IMR-90 (cell line): Measurements from ENCODE around the gene ARRDC1. TPM values are rescaled to one million over a fixed set of nuclear protein-coding genes. Genes with fewer than 3 reads are reported as not detected.

Source experiments
- ATAC-seq: fragments of 200-7000 bp; cut with Tn5 transposase; 2 replicates; pipeline ENCODE4 v1.9.1; 2020; ENCODE audit warnings: low read depth, mild to moderate bottlenecking, moderate library complexity
- BruUV-seq: library from RNA; stranded (reverse); fragments of 400-500 nt; replicated peaks from 2 replicates; lab custom pipeline; 2021; lab: Mats Ljungman, UMichigan
- CTCF ChIA-PET: fragments of 300-600 bp; formaldehyde crosslinking; extraction: SDS; loops from one replicate; lab custom pipeline; 2021; ENCODE audit warnings: antibody characterized with exemption; lab: Yijun Ruan, JAX
- POLR2A ChIA-PET: fragments of 300-600 bp; sonication (Branson Sonifier 250); formaldehyde crosslinking; loops from one replicate; lab custom pipeline; 2022; ENCODE audit warnings: antibody characterized with exemption; ENCODE audit not compliant: unreplicated experiment; lab: Charles Lee
- DNase-seq: peaks from one replicate; pipeline ENCODE4 v3.0.0; 2013
- H2AFZ ChIP-seq: replicated peaks from 2 replicates; pipeline ENCODE3; 2013; ENCODE audit warnings: low read length, mild to moderate bottlenecking; ENCODE audit not compliant: poor library complexity
- H2AK5ac ChIP-seq: 2 replicates; pipeline ENCODE4 v1.6.1; 2013; ENCODE audit warnings: low read depth, low read length, inconsistent platforms
- H2AK9ac ChIP-seq: replicated peaks from 2 replicates; pipeline ENCODE3; 2013; ENCODE audit warnings: mild to moderate bottlenecking, low read depth, low read length, moderate library complexity; ENCODE audit not compliant: poor library complexity
- H2BK120ac ChIP-seq: 2 replicates; pipeline ENCODE4 v1.6.1; 2013; ENCODE audit warnings: low read depth, low read length, inconsistent platforms
- H2BK15ac ChIP-seq: 3 replicates; pipeline ENCODE4 v1.6.1; 2013; ENCODE audit warnings: low read depth, low read length, inconsistent platforms
- H2BK20ac ChIP-seq: 2 replicates; pipeline ENCODE4 v1.6.1; 2013; ENCODE audit warnings: low read depth, mild to moderate bottlenecking, inconsistent platforms, low read length, moderate library complexity
- H2BK5ac ChIP-seq: 2 replicates; pipeline ENCODE4 v1.6.1; 2013; ENCODE audit warnings: mild to moderate bottlenecking, low read depth, low read length, inconsistent platforms; ENCODE audit not compliant: poor library complexity, severe bottlenecking
- H3K14ac ChIP-seq: replicated peaks from 2 replicates; pipeline ENCODE4 v1.6.1; 2013; ENCODE audit warnings: low read depth, low read length, inconsistent platforms
- H3K18ac ChIP-seq: 2 replicates; pipeline ENCODE4 v1.6.1; 2013; ENCODE audit warnings: low read depth, low read length, control low read depth
- H3K23ac ChIP-seq: 2 replicates; pipeline ENCODE4 v1.6.1; 2013; ENCODE audit warnings: low read depth, low read length, inconsistent platforms
- H3K27ac ChIP-seq: 2 replicates; pipeline ENCODE4 v1.5.1; 2013; ENCODE audit warnings: mild to moderate bottlenecking, control low read depth, low read length; ENCODE audit not compliant: insufficient read depth
- H3K27me3 ChIP-seq: 2 replicates; pipeline ENCODE4 v1.6.1; 2013; ENCODE audit warnings: low read length; ENCODE audit not compliant: control insufficient read depth, insufficient read depth
- H3K36me3 ChIP-seq: 2 replicates; pipeline ENCODE4 v1.6.1; 2013; ENCODE audit warnings: low read length, mixed read lengths; ENCODE audit not compliant: control insufficient read depth, insufficient read depth
- H3K4ac ChIP-seq: 2 replicates; pipeline ENCODE4 v1.6.1; 2013; ENCODE audit warnings: low read depth, low read length, inconsistent platforms
- H3K4me1 ChIP-seq: 2 replicates; pipeline ENCODE4 v1.6.1; 2013; ENCODE audit warnings: low read length, mixed read lengths; ENCODE audit not compliant: control insufficient read depth, insufficient read depth
- H3K4me2 ChIP-seq: 2 replicates; pipeline ENCODE4 v1.6.1; 2013; ENCODE audit warnings: low read depth, mild to moderate bottlenecking, control low read depth, low read length, moderate library complexity
- H3K4me3 ChIP-seq: 2 replicates; pipeline ENCODE4 v1.5.1; 2013; ENCODE audit warnings: low read depth, mild to moderate bottlenecking, control low read depth, low read length, moderate library complexity; ENCODE audit not compliant: insufficient read depth
- H3K56ac ChIP-seq: 2 replicates; pipeline ENCODE4 v1.6.1; 2013; ENCODE audit warnings: low read length, inconsistent platforms; ENCODE audit not compliant: insufficient read depth; ENCODE audit errors: extremely low read depth
- H3K79me1 ChIP-seq, 2 experiments: 2 replicates each; pipeline ENCODE4 v1.6.1; 2013; ENCODE audit warnings: low read length in 2 of 2, inconsistent platforms in 1 of 2, low read depth in 1 of 2
- H3K9ac ChIP-seq: 2 replicates; pipeline ENCODE4 v1.6.1; 2013; ENCODE audit warnings: low read depth, low read length, control low read depth
- H3K9me1 ChIP-seq: 2 replicates; pipeline ENCODE4 v1.6.1; 2013; ENCODE audit warnings: low read length, inconsistent platforms; ENCODE audit not compliant: insufficient read depth
- H3K9me3 ChIP-seq: 2 replicates; pipeline ENCODE4 v1.6.1; 2013; ENCODE audit warnings: low read length; ENCODE audit not compliant: control insufficient read depth, insufficient read depth
- H4K20me1 ChIP-seq: 2 replicates; pipeline ENCODE4 v1.6.1; 2013; ENCODE audit warnings: low read length, inconsistent platforms; ENCODE audit not compliant: insufficient read depth
- H4K5ac ChIP-seq: 2 replicates; pipeline ENCODE4 v1.6.1; 2013; ENCODE audit warnings: mild to moderate bottlenecking, low read depth, low read length, control low read depth
- H4K8ac ChIP-seq, 2 experiments: 2 replicates each; pipeline ENCODE4 v1.6.1; 2013; ENCODE audit warnings: low read depth in 2 of 2, low read length in 2 of 2, control low read depth in 1 of 2, inconsistent platforms in 1 of 2
- H4K91ac ChIP-seq: 2 replicates; pipeline ENCODE4 v1.6.1; 2013; ENCODE audit warnings: low read depth, low read length, inconsistent platforms; ENCODE audit not compliant: insufficient read depth
- CHD1 ChIP-seq: IDR thresholded peaks from 2 replicates; pipeline ENCODE4 v1.6.1; 2012; ENCODE audit warnings: low read depth, low read length, improper control_type of control experiment
- CTCF ChIP-seq: conservative IDR thresholded peaks from 2 replicates; pipeline ENCODE4 v1.5.1; 2012; ENCODE audit warnings: mild to moderate bottlenecking, low read depth, low read length, improper control_type of control experiment
- MAZ ChIP-seq: IDR thresholded peaks from 2 replicates; pipeline ENCODE4 v1.6.1; 2012; ENCODE audit warnings: low read depth, mild to moderate bottlenecking, low read length, improper control_type of control experiment, moderate library complexity, borderline replicate concordance
- MXI1 ChIP-seq: IDR thresholded peaks from 2 replicates; pipeline ENCODE4 v1.6.1; 2012; ENCODE audit warnings: low read depth, mild to moderate bottlenecking, low read length, moderate library complexity, borderline replicate concordance
- POLR2A ChIP-seq: IDR thresholded peaks from 2 replicates; pipeline ENCODE4 v1.6.1; 2012; ENCODE audit warnings: mild to moderate bottlenecking, low read depth, low read length
- RAD21 ChIP-seq: IDR thresholded peaks from 2 replicates; pipeline ENCODE4 v1.6.1; 2012; ENCODE audit warnings: low read length, improper control_type of control experiment
- RCOR1 ChIP-seq: IDR thresholded peaks from 2 replicates; pipeline ENCODE4 v1.6.1; 2012; ENCODE audit warnings: mild to moderate bottlenecking, low read length, improper control_type of control experiment; ENCODE audit not compliant: insufficient replicate concordance
- RFX5 ChIP-seq: IDR thresholded peaks from 2 replicates; pipeline ENCODE4 v1.8.0; 2012; ENCODE audit warnings: low read depth, mild to moderate bottlenecking, low read length, moderate library complexity
- SMC3 ChIP-seq: fragments of 150-350 bp; IDR thresholded peaks from 2 replicates; pipeline ENCODE4 v1.6.1; 2016; ENCODE audit warnings: low read depth, mild to moderate bottlenecking, antibody characterized with exemption, low read length, moderate library complexity
- WGBS, 2 experiments: methylation state at CpG; one replicate each; pipeline versions ENCODE4 v1.1.5 to v1.1.7; 2013; ENCODE audit warnings: missing lambda C conversion rate in 2 of 2; ENCODE audit not compliant: insufficient read length in 1 of 2; ENCODE audit errors: extremely low coverage in 2 of 2; 5-methylcytosine and 5-hydroxymethylcytosine counted together
- dilution Hi-C: fragments of 300-500 bp; cut with HindIII; formaldehyde crosslinking; loops from one replicate; pipeline ENCODE4 v1.14.3; 2018; ENCODE audit warnings: low sequenced_read_pairs; ENCODE audit not compliant: unreplicated experiment
- in situ Hi-C: fragments of 300-500 bp; cut with MboI; formaldehyde crosslinking; loops from 3 replicates; pipeline ENCODE4 v1.14.3; 2019; ENCODE audit warnings: low sequenced_read_pairs, inconsistent platforms, mixed read lengths
- intact Hi-C: fragments of 100-400 bp; cut with micrococcal nuclease; formaldehyde crosslinking; loops from 2 replicates; pipeline ENCODE4 v1.10.0; 2022
- polyA plus RNA-seq, 3 experiments: library from polyadenylated mRNA; depleted of rRNA; stranded (reverse); fragments of >200 nt; gene quantifications; 2 replicates each; pipeline ENCODE4 v1.2.3, GENCODE V29; 2012; ENCODE audit warnings: low replicate concordance in 1 of 3
- total RNA-seq: library from RNA; depleted of rRNA; stranded (reverse); fragments of >200 nt; gene quantifications from 2 replicates; pipeline ENCODE4 v1.2.3, GENCODE V29; 2012
- TF ChIP-seq, protein P1 (sequence below): fragments of 150-350 bp; IDR thresholded peaks from 2 replicates; pipeline ENCODE4 v1.6.1; 2017; ENCODE audit warnings: mild to moderate bottlenecking, antibody characterized with exemption, low read length, low read depth

ARRDC1 gene
- total and polyA plus RNA-seq, 2 of the 4 experiments (the other 2 are of a cell fraction) = 7.7 to 41.4 TPM

GRCh38 chr9:137618105-137619067, 12.9 kb downstream of the ARRDC1 start, which contains the start of gene EHMT1:
Gene EHMT1 (plus strand): TSS chr9:137619005. CDS start chr9:137619029, 24 bp downstream.
- WGBS, 2 experiments = 1% methylated on average over 20 of the region's 94 CpGs; no CpG with 5 or more reads in 1 of the 2 experiments
- peak within 1 kb of the TSS; percentile 93 for H3K4me3 ChIP-seq
- dilution Hi-C loops (no loop called here), intact Hi-C loops (no loop called here), in situ Hi-C loops (no loop called here)
- ChIA-PET POLR2A (no interaction called here), CTCF (no interaction called here)
- peak within 1 kb of the TSS; percentile 95 for H2BK5ac ChIP-seq
- peak within 1 kb of the TSS; percentile 100 for H3K9ac ChIP-seq
- H3K27me3 ChIP-seq = no peaks in the 10 kb centered on the region
- peak within 1 kb of the TSS; percentile 98 for H2AFZ ChIP-seq
- peak within 1 kb of the TSS; percentile 42 for H2AK5ac ChIP-seq
- BruUV-seq = no TSS peak
- peak within 1 kb of the TSS; percentile 98 to 99 for H4K8ac ChIP-seq
- peak within 1 kb of the TSS; percentile 99 for H2AK9ac ChIP-seq
- peak within 1 kb of the TSS; percentile 100 for H3K14ac ChIP-seq
- peak within 1 kb of the TSS; percentile 94 for H4K5ac ChIP-seq
- peak within 1 kb of the TSS; percentile 91; the same call in 1 of the 3 replicates for H2BK15ac ChIP-seq
- H3K4ac ChIP-seq = peak within 1 kb of the TSS; percentile 98
- H3K27ac ChIP-seq = peak within 1 kb of the TSS; percentile 98
- peak; percentile 95; the same call in 1 of the 2 replicates for TF ChIP-seq MAZ
- TF ChIP-seq POLR2A = peak; percentile 70
- TF ChIP-seq RAD21 = no peak
- peak; percentile 67; the same call in 1 of the 2 replicates for TF ChIP-seq MXI1
- no peak for TF ChIP-seq SMC3
- no peak for TF ChIP-seq RCOR1
- TF ChIP-seq RFX5 = no peak
- TF ChIP-seq CHD1 = no peak
- 0 out of 2 replicates have a peak, but pooled peaks have one; percentile 2 for TF ChIP-seq CTCF
- TF ChIP-seq, protein P1, sequence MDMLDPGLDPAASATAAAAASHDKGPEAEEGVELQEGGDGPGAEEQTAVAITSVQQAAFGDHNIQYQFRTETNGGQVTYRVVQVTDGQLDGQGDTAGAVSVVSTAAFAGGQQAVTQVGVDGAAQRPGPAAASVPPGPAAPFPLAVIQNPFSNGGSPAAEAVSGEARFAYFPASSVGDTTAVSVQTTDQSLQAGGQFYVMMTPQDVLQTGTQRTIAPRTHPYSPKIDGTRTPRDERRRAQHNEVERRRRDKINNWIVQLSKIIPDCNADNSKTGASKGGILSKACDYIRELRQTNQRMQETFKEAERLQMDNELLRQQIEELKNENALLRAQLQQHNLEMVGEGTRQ = 0 out of 2 replicates have a peak, but pooled peaks have one; percentile 0
- H3K4me1 ChIP-seq = peaks cover 11% of the 10 kb centered on the region
- H3K4me2 ChIP-seq = peak within 1 kb of the TSS; percentile 99
- peaks cover 19% of the 10 kb centered on the region for H3K9me1 ChIP-seq
- peak within 1 kb of the TSS; percentile 83; the same call in 1 of the 2 replicates for H2BK20ac ChIP-seq
- no peaks in the 10 kb centered on the region for H3K9me3 ChIP-seq
- H3K23ac ChIP-seq = peak within 1 kb of the TSS; percentile 99
- peak; percentile 90 for ATAC-seq
- peak within 1 kb of the TSS; percentile 90 for H2BK120ac ChIP-seq
- H3K18ac ChIP-seq = peak within 1 kb of the TSS; percentile 90
- H3K36me3 ChIP-seq = peaks cover 31% of the 10 kb centered on the region
- peaks cover 22 to 62% of the 10 kb centered on the region in 2 experiments for H3K79me1 ChIP-seq
- H4K20me1 ChIP-seq = peaks cover 45% of the 10 kb centered on the region
- peak; percentile 74 for DNase-seq
- H4K91ac ChIP-seq = peak within 1 kb of the TSS; percentile 96
- H3K56ac ChIP-seq = peak within 1 kb of the TSS; percentile 95
